Neural crest cell (in vitro differentiated cells): ENCODE measurements around the gene AUTS2. TPM values are rescaled to one million over a fixed set of nuclear protein-coding genes. Genes with fewer than 3 reads are reported as not detected.

Experiments
- DNase-seq: peaks from one replicate; pipeline ENCODE4 v3.0.0; 2021; ENCODE audit warnings: low read depth, mixed read lengths, low spot score
- H3K27ac Mint-ChIP-seq: one replicate; pipeline ENCODE4 v1.8.0; 2021; ENCODE audit warnings: mild to moderate bottlenecking, mixed read lengths; ENCODE audit not compliant: unreplicated experiment
- H3K27me3 Mint-ChIP-seq: 2 replicates; pipeline ENCODE4 v1.8.0; 2021; ENCODE audit warnings: low read depth, mild to moderate bottlenecking, mixed read lengths
- H3K36me3 Mint-ChIP-seq: 2 replicates; pipeline ENCODE4 v1.8.0; 2021; ENCODE audit warnings: low read depth, mild to moderate bottlenecking, mixed read lengths
- H3K4me1 Mint-ChIP-seq: 2 replicates; pipeline ENCODE4 v1.8.0; 2021; ENCODE audit warnings: mixed read lengths
- H3K4me3 Mint-ChIP-seq: one replicate; pipeline ENCODE4 v1.8.0; 2021; ENCODE audit warnings: mild to moderate bottlenecking, mixed read lengths
- H3K9me3 Mint-ChIP-seq: 2 replicates; pipeline ENCODE4 v1.8.0; 2021; ENCODE audit warnings: mixed read lengths
- total RNA-seq: library from RNA; stranded (reverse); gene quantifications from 2 replicates; pipeline ENCODE4 v1.2.1, GENCODE V29; 2021
- TF ChIP-seq, protein P1 (sequence below): fragments of 200-600 bp; sonication (generic); conservative IDR thresholded peaks from 2 replicates; pipeline ENCODE4 v1.5.0; 2021; ENCODE audit warnings: antibody characterized with exemption, mild to moderate bottlenecking

The AUTS2 gene
- total RNA-seq, 1 donor from 2014 or later: 152 TPM

DNA sequence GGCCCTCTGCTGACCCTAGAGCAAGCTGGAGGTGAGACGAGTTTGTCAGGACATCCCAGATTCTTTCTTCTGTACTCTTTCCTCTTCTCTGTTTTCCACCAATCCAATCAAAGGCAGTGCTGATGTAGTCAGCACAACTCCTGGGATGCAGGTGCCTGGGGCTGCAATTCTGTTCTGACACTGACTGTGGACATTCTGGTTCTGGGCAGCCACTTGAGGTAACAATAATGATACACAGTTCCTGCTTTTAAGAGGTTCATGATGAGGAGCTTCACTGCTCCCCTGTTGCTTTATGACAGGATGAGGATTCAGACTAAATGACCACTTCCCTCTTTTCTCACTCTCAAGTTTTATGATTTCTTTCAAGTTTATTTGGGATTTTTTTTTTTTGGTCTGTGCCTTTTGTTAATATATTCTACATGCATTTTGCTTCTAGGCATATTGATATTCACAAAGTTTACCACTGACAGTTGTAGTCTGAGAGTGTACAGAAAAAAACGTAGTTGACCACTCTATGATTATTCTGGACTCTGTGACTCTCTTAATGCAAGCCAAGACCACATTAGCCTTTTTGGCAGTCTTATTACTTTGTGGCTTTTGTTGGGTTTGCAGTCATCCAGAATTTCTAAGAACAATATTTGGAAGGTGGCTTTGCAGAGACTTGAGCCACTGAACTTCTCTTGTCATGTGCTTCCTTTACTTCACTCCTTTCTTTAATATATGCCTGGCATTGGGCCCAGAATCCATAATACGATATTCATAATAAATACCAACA is 247.6 kb downstream of the AUTS2 start:
- Mint-ChIP-seq H3K9me3 (no peaks in the 10 kb centered on the region), H3K36me3 (no peaks in the 10 kb centered on the region), H3K27me3 (no peaks in the 10 kb centered on the region), H3K4me1 (peaks cover 13% of the 10 kb centered on the region), H3K27ac (no peak overlapping the region), H3K4me3 (no peak overlapping the region)
- TF ChIP-seq, protein P1, sequence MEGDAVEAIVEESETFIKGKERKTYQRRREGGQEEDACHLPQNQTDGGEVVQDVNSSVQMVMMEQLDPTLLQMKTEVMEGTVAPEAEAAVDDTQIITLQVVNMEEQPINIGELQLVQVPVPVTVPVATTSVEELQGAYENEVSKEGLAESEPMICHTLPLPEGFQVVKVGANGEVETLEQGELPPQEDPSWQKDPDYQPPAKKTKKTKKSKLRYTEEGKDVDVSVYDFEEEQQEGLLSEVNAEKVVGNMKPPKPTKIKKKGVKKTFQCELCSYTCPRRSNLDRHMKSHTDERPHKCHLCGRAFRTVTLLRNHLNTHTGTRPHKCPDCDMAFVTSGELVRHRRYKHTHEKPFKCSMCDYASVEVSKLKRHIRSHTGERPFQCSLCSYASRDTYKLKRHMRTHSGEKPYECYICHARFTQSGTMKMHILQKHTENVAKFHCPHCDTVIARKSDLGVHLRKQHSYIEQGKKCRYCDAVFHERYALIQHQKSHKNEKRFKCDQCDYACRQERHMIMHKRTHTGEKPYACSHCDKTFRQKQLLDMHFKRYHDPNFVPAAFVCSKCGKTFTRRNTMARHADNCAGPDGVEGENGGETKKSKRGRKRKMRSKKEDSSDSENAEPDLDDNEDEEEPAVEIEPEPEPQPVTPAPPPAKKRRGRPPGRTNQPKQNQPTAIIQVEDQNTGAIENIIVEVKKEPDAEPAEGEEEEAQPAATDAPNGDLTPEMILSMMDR: no peak
- DNase-seq: no peak

GRCh38 chr7:69847921-69848612 is 249.8 kb downstream of the AUTS2 start:
- Mint-ChIP-seq H3K4me1 (peaks cover 5% of the 10 kb centered on the region), H3K27me3 (no peaks in the 10 kb centered on the region)

GRCh38 chr7:69849268-69849667 is 251.0 kb downstream of the AUTS2 start:
- DNase-seq: no peak
- H3K9me3 Mint-ChIP-seq: no peaks in the 10 kb centered on the region
- TF ChIP-seq, protein P1: no peak

More at GRCh38 chr7:69847921-69848612, 249.8 kb downstream of the AUTS2 start:
- Mint-ChIP-seq H3K9me3 (no peaks in the 10 kb centered on the region), H3K4me3 (no peak overlapping the region), H3K36me3 (no peaks in the 10 kb centered on the region), H3K27ac (no peak overlapping the region)
- TF ChIP-seq, protein P1: no peak
- DNase-seq: no peak

GRCh38 chr7:69857014-69857413 is 258.7 kb downstream of the AUTS2 start:
- Mint-ChIP-seq H3K9me3 (no peaks in the 10 kb centered on the region), H3K4me1 (peaks cover 33% of the 10 kb centered on the region), H3K27me3 (no peaks in the 10 kb centered on the region), H3K27ac (no peak overlapping the region), H3K4me3 (no peak overlapping the region), H3K36me3 (no peaks in the 10 kb centered on the region)
- TF ChIP-seq, protein P1: no peak
- DNase-seq: no peak

More at GRCh38 chr7:69849268-69849667, 251.0 kb downstream of the AUTS2 start:
- Mint-ChIP-seq H3K36me3 (no peaks in the 10 kb centered on the region), H3K27me3 (no peaks in the 10 kb centered on the region), H3K4me3 (no peak overlapping the region), H3K27ac (no peak overlapping the region), H3K4me1 (peaks cover 5% of the 10 kb centered on the region)

- H3K4me1 Mint-ChIP-seq: peaks cover 33% of the 10 kb centered on the region
Measured at GRCh38 chr7:69858471-69858870, 260.2 kb downstream of the AUTS2 start.

More at GRCh38 chr7:69858471-69858870, 260.2 kb downstream of the AUTS2 start:
- DNase-seq: no peak
- Mint-ChIP-seq H3K36me3 (no peaks in the 10 kb centered on the region), H3K27me3 (no peaks in the 10 kb centered on the region), H3K4me3 (no peak overlapping the region), H3K9me3 (no peaks in the 10 kb centered on the region), H3K27ac (no peak overlapping the region)
- TF ChIP-seq, protein P1: no peak
